ENCODE measurements around the gene CCDC33.

CCDC33 gene

GRCh38 chr15:74365598-74366445 lies 129.7 kb downstream of the CCDC33 start:
- no peak for TF ChIP-seq CTCF (IDR thresholded peaks at IDR 0.05)

- no peak for TF ChIP-seq CTCF (IDR thresholded peaks at IDR 0.05)
Observed at GRCh38 chr15:74367296-74367854, 131.2 kb downstream of the CCDC33 start, which contains the start of gene CYP11A1. Gene CYP11A1, minus strand, starts transcription at chr15:74367646. Its CDS starts 61 bp downstream, at chr15:74367585.

- TF ChIP-seq CTCF (IDR thresholded peaks at IDR 0.05), result no peak
Observed at GRCh38 chr15:74368121-74368520, 132.0 kb downstream of the CCDC33 start.

- no peak for TF ChIP-seq CTCF (IDR thresholded peaks at IDR 0.05)
Observed at GRCh38 chr15:74369084-74369745, 133.1 kb downstream of the CCDC33 start.

- no peak for TF ChIP-seq CTCF (IDR thresholded peaks at IDR 0.05)
Observed at GRCh38 chr15:74369756-74370155, 133.6 kb downstream of the CCDC33 start.

GRCh38 chr15:74370471-74370870 lies 134.3 kb downstream of the CCDC33 start:
- TF ChIP-seq CTCF (IDR thresholded peaks at IDR 0.05), result no peak

- no peak for TF ChIP-seq CTCF (IDR thresholded peaks at IDR 0.05)
Observed at GRCh38 chr15:74373056-74373650, 137.0 kb downstream of the CCDC33 start.

Data from LNCAP (cell line).